ENCODE results near the gene SPTLC3. TPM values are rescaled to one million over a fixed set of nuclear protein-coding genes. Genes with fewer than 3 reads are reported as not detected.

SPTLC3 gene
- total and polyA plus RNA-seq, 2 of the 13 experiments (the other 11 are each of a cell fraction or from before 2014, with no cell fraction given): 20.5 to 95.6 TPM

DNA sequence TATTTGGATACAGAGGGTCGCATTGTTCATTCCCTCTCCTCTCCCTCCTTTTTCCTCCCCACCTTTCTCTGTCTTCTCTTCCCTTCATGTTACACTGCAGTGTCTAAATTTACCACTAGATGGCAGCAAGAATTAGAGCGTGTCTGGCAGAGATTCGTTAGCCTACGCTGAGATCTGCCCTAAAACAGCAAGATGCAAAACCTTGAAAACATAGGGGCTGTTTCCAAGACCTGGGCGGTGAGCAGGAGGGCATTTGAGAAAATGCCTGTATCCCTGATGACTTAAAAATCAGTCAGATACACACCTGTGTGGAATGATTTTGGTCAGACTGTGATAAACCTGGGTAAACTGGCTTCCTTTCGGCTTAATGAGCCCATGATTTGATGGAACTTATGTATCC is 110.8 kb downstream of the SPTLC3 start (continued):
- TF ChIP-seq, protein P1, sequence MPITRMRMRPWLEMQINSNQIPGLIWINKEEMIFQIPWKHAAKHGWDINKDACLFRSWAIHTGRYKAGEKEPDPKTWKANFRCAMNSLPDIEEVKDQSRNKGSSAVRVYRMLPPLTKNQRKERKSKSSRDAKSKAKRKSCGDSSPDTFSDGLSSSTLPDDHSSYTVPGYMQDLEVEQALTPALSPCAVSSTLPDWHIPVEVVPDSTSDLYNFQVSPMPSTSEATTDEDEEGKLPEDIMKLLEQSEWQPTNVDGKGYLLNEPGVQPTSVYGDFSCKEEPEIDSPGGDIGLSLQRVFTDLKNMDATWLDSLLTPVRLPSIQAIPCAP (CRISPR knock-in tag; IDR thresholded peaks at IDR 0.05; ENCODE audit: low read depth): no peak
- TF ChIP-seq ZNF768 (CRISPR knock-in tag; IDR thresholded peaks at IDR 0.05) (no peak), ZSCAN9 (CRISPR knock-in tag; IDR thresholded peaks at IDR 0.05; ENCODE audit: borderline replicate concordance) (peak; percentile 72; the same call in 1 of the 2 replicates), ZNF547 (CRISPR knock-in tag; IDR thresholded peaks at IDR 0.05) (no peak), NPAS2 (CRISPR knock-in tag; IDR thresholded peaks at IDR 0.05; ENCODE audit: borderline replicate concordance) (no peak), GTF2F1 (IDR thresholded peaks at IDR 0.05; ENCODE audit: low read length) (no peak), POGZ (CRISPR knock-in tag; IDR thresholded peaks at IDR 0.05) (no peak), NR2F2 (IDR thresholded peaks at IDR 0.05; ENCODE audit: borderline replicate concordance, low read depth) (peak; percentile 43; the same call in 1 of the 2 replicates), ZNF607 (CRISPR knock-in tag; IDR thresholded peaks at IDR 0.05; ENCODE audit: borderline replicate concordance) (no peak), ZSCAN12 (CRISPR knock-in tag; IDR thresholded peaks at IDR 0.05) (no peak), ZNF703 (CRISPR knock-in tag; IDR thresholded peaks at IDR 0.05; ENCODE audit: borderline replicate concordance) (no peak)
- TF ChIP-seq, protein P2, sequence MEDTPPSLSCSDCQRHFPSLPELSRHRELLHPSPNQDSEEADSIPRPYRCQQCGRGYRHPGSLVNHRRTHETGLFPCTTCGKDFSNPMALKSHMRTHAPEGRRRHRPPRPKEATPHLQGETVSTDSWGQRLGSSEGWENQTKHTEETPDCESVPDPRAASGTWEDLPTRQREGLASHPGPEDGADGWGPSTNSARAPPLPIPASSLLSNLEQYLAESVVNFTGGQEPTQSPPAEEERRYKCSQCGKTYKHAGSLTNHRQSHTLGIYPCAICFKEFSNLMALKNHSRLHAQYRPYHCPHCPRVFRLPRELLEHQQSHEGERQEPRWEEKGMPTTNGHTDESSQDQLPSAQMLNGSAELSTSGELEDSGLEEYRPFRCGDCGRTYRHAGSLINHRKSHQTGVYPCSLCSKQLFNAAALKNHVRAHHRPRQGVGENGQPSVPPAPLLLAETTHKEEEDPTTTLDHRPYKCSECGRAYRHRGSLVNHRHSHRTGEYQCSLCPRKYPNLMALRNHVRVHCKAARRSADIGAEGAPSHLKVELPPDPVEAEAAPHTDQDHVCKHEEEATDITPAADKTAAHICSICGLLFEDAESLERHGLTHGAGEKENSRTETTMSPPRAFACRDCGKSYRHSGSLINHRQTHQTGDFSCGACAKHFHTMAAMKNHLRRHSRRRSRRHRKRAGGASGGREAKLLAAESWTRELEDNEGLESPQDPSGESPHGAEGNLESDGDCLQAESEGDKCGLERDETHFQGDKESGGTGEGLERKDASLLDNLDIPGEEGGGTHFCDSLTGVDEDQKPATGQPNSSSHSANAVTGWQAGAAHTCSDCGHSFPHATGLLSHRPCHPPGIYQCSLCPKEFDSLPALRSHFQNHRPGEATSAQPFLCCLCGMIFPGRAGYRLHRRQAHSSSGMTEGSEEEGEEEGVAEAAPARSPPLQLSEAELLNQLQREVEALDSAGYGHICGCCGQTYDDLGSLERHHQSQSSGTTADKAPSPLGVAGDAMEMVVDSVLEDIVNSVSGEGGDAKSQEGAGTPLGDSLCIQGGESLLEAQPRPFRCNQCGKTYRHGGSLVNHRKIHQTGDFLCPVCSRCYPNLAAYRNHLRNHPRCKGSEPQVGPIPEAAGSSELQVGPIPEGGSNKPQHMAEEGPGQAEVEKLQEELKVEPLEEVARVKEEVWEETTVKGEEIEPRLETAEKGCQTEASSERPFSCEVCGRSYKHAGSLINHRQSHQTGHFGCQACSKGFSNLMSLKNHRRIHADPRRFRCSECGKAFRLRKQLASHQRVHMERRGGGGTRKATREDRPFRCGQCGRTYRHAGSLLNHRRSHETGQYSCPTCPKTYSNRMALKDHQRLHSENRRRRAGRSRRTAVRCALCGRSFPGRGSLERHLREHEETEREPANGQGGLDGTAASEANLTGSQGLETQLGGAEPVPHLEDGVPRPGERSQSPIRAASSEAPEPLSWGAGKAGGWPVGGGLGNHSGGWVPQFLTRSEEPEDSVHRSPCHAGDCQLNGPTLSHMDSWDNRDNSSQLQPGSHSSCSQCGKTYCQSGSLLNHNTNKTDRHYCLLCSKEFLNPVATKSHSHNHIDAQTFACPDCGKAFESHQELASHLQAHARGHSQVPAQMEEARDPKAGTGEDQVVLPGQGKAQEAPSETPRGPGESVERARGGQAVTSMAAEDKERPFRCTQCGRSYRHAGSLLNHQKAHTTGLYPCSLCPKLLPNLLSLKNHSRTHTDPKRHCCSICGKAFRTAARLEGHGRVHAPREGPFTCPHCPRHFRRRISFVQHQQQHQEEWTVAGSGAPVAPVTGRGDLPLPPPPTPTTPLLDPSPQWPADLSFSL (CRISPR knock-in tag; IDR thresholded peaks at IDR 0.05): no peak
- TF ChIP-seq, protein P3, sequence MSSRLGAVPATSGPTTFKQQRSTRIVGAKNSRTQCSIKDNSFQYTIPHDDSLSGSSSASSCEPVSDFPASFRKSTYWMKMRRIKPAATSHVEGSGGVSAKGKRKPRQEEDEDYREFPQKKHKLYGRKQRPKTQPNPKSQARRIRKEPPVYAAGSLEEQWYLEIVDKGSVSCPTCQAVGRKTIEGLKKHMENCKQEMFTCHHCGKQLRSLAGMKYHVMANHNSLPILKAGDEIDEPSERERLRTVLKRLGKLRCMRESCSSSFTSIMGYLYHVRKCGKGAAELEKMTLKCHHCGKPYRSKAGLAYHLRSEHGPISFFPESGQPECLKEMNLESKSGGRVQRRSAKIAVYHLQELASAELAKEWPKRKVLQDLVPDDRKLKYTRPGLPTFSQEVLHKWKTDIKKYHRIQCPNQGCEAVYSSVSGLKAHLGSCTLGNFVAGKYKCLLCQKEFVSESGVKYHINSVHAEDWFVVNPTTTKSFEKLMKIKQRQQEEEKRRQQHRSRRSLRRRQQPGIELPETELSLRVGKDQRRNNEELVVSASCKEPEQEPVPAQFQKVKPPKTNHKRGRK (CRISPR knock-in tag; IDR thresholded peaks at IDR 0.05): no peak
- TF ChIP-seq, protein P4, sequence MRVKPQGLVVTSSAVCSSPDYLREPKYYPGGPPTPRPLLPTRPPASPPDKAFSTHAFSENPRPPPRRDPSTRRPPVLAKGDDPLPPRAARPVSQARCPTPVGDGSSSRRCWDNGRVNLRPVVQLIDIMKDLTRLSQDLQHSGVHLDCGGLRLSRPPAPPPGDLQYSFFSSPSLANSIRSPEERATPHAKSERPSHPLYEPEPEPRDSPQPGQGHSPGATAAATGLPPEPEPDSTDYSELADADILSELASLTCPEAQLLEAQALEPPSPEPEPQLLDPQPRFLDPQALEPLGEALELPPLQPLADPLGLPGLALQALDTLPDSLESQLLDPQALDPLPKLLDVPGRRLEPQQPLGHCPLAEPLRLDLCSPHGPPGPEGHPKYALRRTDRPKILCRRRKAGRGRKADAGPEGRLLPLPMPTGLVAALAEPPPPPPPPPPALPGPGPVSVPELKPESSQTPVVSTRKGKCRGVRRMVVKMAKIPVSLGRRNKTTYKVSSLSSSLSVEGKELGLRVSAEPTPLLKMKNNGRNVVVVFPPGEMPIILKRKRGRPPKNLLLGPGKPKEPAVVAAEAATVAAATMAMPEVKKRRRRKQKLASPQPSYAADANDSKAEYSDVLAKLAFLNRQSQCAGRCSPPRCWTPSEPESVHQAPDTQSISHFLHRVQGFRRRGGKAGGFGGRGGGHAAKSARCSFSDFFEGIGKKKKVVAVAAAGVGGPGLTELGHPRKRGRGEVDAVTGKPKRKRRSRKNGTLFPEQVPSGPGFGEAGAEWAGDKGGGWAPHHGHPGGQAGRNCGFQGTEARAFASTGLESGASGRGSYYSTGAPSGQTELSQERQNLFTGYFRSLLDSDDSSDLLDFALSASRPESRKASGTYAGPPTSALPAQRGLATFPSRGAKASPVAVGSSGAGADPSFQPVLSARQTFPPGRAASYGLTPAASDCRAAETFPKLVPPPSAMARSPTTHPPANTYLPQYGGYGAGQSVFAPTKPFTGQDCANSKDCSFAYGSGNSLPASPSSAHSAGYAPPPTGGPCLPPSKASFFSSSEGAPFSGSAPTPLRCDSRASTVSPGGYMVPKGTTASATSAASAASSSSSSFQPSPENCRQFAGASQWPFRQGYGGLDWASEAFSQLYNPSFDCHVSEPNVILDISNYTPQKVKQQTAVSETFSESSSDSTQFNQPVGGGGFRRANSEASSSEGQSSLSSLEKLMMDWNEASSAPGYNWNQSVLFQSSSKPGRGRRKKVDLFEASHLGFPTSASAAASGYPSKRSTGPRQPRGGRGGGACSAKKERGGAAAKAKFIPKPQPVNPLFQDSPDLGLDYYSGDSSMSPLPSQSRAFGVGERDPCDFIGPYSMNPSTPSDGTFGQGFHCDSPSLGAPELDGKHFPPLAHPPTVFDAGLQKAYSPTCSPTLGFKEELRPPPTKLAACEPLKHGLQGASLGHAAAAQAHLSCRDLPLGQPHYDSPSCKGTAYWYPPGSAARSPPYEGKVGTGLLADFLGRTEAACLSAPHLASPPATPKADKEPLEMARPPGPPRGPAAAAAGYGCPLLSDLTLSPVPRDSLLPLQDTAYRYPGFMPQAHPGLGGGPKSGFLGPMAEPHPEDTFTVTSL (CRISPR knock-in tag; IDR thresholded peaks at IDR 0.05; ENCODE audit: borderline replicate concordance): no peak
